ENCODE data around the gene BCL2L11.

Gene BCL2L11

DNA sequence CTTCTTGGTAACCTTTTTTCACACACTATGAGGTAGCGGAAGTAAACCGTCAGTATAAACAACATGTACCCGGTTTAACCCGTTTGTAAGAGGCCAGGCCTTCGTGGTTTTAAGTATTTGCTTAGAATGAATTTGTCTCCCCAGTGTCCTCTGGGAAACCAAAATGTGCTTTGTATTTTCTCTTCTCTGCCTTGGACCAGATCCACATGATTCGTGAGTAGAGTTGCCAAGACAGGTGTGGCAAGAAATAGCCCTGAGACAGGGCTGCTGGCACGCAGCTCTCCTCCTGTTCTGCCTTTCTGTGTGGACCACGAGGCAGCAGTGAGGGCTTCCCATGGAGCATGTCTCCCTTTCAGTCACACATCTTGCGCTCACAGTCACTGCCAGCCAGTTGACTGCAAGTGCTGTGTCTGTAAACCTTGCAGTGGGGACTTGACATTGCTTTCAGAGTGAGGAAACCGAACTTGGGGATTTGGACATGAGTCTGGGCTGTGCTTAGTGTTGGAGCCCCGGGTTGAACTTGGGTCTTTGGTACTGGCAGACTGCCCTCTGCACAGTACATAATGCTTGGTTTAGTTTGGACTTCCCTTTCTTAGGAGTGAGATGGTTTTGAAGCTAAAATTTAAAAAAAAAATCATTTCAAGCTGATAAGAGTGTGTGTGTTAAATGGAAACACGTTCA, 19.1 kb downstream of the BCL2L11 start:
- in situ Hi-C loops (cut with MboI; ENCODE audit: low sequenced_read_pairs) = no loop called here

DNA sequence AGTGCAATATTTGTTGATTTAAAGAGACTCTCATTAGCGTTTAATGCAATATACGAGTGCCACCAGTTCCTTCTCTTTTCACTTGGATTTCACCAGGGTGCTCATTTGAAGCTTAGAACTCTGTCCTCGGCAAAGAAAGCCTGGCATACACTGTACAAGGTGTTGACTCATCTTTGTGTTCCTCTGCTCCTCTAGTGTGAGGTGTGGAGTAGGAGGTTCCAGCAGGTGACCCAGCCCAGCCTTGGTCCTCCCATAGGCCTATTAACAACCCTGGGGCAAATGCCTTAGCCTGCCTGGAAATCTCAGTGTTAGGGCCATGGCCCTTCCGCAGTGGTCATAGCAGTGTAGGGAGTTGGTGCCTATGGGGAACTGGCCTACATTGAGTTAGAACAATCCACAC, 20.1 kb downstream of the BCL2L11 start:
- in situ Hi-C loops (cut with MboI; ENCODE audit: low sequenced_read_pairs) = no loop called here

DNA sequence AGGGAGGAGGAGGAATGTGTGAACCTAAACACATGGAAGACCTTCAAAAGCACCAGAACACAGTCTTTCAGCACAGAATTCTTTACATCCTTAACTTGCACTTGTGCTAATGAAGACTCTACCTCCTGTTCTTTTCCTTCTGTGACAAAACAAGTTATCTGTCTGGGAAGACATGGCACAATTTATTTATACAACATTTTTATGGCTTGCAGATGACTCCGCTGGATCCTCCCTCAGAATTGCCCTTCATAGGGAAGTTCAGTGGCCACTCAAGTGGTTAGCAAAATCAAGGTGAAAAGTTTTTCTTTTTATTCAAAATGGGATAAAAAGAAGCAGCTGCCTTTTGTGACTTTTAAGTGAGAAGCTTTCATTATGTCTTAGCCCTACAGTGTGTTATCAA, 21.4 kb downstream of the BCL2L11 start:
- in situ Hi-C loops (cut with MboI; ENCODE audit: low sequenced_read_pairs) = no loop called here

DNA sequence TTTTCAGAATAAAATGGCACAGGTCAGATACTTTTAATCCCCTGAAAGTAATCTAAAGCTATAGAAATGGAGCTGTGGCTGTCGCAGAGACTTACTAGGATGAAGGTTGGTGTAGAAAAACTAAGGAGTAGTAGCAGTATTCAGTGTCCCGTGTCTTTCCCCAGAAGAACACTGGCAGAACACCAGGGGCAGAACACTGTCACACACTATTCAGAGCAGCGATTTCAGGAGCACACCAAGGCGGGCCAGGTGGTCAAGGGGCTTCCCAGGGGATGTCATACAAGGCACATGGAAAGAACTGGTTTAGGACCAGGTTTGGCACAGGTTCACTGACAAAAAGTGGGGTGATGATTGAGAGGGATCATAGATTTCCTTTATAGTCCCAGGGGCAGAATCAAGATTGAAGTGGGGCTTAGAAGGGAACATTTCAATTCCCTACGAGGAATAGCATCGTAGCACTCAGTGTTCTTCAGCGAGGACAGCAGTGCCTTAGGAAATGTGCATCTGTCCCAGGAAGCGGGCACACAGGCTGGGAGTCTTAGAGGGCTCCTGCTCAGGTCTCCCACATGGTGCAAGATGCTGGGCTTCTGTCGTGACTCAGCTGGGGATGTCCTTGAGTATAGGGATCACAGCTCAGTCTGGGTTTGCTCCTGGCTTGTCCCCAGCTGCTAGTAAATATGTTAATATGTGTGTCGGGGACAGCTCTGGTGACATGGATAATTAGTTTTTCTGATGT, 22.6 kb downstream of the BCL2L11 start:
- in situ Hi-C loops (cut with MboI; ENCODE audit: low sequenced_read_pairs) = no loop called here

DNA sequence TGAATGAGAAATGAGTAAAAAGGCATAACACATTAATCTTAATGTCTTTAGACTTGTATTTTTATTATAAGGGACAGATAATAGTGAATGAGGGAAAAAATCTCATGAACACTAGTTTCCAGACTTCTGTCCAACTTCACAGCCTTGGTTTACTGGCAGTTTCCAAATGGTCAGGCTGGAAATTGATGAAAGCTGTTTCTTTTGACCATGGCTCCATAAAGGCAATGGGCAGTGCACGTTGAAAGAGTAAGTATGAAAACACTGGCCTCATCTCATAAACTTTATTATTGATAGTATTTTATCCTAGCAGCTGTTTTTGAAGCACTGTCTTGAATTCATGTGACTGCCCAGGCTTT, 23.1 kb downstream of the BCL2L11 start:
- in situ Hi-C loops (cut with MboI; ENCODE audit: low sequenced_read_pairs) = no loop called here

DNA sequence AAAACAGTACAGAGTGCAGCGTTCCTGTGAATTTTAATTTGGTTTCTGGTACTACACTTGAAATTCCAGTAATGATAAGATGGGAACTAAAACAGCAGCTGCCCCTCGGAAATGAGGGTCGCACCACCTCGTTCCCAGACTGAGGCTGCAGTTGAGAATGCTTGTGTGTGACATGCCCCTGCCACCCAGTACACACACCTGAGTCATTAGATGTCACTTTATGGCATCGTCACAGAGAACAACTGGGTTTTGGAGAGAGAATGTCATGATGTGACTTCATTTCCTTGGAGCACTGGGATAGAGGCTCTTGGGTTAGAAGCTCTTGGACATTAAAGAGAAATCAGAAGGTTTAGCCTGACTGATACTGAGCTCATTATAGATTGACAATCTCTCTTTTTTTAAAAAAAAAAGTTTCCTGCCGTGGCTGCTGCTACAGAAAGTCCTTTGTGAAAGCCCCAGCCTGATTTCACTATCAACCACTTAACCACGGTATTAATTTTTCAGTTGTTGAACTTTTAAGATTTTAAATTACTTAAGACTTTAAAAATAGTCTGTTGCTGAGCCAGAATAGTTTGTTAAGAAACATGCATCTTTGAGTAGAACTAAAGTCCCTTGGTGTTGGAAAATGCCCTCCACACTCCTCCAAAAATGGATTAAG, 24.5 kb downstream of the BCL2L11 start:
- in situ Hi-C loops (cut with MboI; ENCODE audit: low sequenced_read_pairs) = no loop called here

GRCh38 chr2:111145951-111146350, 25.2 kb downstream of the BCL2L11 start:
- in situ Hi-C loops (cut with MboI; ENCODE audit: low sequenced_read_pairs) = no loop called here

DNA sequence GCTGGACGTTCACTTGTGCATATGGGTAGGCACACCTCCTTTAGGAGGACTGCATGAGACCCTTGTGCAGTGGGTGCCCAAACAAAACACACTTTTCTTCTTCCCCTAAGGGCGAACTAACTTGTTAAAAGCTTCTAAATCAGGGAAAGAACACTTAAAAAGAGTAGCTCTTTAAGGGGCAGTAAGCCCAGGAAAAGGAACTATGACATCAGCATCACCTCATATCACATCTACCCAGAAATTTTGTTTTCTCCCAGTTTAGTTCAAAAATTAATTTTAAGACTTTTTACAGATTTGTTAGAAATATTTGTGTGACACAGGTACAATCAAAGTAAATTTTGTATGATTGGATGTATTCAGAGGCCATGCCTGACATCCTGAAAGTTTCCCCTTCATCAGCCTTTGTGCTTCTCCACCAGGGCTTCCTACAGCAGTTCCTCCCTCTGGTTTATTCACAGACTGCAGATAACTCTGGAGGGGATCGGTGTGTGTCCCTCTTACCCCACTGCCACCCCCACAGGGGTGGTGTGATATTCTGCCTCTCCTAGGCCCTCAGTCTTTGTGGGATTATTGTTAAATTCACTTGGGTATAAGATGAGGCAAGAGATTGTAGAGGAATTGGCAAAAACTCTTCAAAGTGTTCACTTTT, 27.6 kb downstream of the BCL2L11 start:
- in situ Hi-C loops (cut with MboI; ENCODE audit: low sequenced_read_pairs) = no loop called here

DNA sequence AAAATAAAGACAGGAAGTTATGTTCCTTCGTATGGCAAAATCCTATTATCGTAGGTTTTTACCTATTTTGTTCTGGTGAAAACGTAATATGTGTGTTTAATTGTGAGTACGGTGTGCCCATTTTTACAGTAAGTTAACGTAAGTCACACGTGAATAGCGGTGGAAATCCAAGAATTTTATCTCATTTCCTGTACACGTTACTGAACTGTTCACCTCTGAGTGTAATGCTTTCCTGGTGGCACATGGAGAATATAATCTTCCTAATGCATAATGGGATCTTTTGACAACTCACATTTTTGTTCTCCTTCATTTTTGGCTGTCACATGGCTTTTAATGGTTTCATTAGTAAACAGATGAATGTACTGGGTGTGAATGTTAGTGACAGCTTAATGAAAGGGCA, 28.2 kb downstream of the BCL2L11 start:
- in situ Hi-C loops (cut with MboI; ENCODE audit: low sequenced_read_pairs) = no loop called here

DNA sequence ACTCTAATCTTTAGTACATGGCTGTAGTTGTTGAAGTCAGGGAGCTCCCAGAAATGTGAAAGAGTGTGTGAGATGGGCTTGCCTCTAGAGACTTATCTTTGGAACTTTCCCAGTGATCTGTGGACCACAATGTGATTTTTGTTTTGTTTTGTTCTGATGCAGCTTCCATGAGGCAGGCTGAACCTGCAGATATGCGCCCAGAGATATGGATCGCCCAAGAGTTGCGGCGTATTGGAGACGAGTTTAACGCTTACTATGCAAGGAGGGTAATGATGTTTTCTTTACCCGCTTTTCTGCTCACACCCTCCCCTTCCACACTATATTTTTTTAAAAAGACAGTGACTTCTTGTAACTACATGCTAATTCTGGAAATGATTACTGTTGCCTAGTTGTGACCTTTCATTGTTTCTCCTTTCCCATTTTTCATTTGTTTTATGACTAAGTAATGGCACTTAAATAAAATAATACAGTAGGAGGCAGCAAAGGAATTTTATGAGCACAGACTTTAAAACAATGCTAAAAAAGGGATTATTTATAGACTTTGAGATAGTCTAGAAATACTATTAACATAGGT, 29.3 kb downstream of the BCL2L11 start:
- in situ Hi-C loops (cut with MboI; ENCODE audit: low sequenced_read_pairs) = no loop called here

GRCh38 chr2:111154758-111155157, 34.0 kb downstream of the BCL2L11 start:
- in situ Hi-C loops (cut with MboI; ENCODE audit: low sequenced_read_pairs) = no loop called here

GRCh38 chr2:111155610-111156009, 34.9 kb downstream of the BCL2L11 start:
- in situ Hi-C loops (cut with MboI; ENCODE audit: low sequenced_read_pairs) = no loop called here

DNA sequence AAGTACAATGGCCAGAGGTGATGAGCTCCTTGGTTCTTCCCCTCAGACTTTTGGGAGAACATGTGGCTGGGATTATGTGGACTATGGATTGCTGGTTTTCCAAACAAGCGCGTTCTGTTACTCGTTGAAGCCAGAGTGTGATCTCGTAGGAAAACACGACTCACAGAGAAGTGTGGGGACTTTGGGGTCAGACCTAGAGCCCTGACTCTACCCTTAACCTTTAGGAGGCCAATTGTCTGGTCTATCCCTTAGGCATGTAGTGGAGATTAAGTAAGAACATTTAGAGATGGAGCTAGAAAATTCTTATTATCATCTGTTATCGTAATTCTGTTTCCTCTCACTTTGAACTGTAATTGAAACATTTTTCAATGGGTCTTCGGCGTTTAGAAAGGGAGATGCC, 35.8 kb downstream of the BCL2L11 start:
- in situ Hi-C loops (cut with MboI; ENCODE audit: low sequenced_read_pairs) = no loop called here

- in situ Hi-C loops (cut with MboI; ENCODE audit: low sequenced_read_pairs) = no loop called here
Measured at GRCh38 chr2:111157071-111157661, 36.5 kb downstream of the BCL2L11 start.

DNA sequence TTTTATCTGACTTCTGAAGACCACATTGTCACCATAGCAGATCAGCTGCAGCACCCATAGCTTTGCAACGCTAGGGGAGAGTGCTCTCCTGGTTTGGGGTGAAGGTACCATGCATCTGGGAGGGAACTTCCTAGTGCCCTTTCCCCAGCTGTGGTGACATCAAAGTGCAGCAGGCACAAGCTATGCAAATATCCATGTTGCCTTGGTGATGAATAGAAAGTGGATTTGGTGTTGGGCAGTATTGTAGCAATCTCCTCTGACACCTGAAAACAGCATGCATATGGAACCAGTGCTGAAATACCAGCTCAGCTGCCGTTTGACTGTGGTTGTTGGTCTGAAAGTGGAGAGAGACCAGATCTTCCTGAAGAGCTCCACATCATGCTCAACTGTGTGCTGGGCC, 37.1 kb downstream of the BCL2L11 start:
- in situ Hi-C loops (cut with MboI; ENCODE audit: low sequenced_read_pairs) = no loop called here

DNA sequence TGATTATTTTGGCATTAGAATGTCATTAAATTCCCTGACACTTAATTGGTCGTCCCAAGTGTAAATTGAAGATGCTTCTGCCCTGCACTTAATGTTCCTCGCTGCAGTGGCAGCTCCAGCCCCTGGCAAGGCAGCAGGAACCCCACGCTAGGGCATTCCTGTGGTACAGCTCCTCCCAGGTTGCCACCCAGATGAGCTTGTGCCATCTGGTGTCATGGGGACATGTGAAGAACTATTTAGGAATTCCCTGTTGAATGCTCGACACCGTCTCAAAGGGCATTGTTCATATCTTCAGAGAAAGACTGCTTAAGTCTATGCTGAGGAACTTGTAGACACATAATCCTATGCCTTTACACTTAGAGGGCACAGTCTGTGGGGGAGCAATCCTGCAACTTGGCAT, 38.9 kb downstream of the BCL2L11 start:
- in situ Hi-C loops (cut with MboI; ENCODE audit: low sequenced_read_pairs) = no loop called here

DNA sequence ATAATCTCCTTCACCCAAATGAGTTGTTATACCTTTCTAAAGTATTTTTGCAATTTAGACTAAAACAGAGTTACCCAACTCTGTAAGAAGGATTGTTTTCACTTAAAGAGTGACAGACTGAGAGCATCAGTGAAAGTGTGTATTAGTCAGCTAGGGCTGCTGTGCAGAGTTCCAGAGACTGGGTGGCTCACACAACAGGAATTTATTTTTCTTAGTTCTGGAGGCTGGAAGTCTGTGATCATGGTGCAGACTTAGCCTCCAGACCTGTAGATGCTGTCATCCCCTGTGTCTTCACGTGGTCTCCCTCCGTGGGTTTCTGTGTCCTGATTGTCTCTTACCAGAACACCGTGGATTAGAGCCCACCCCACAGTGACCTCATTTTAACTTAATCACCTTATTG, 40.0 kb downstream of the BCL2L11 start:
- in situ Hi-C loops (cut with MboI; ENCODE audit: low sequenced_read_pairs) = no loop called here

DNA sequence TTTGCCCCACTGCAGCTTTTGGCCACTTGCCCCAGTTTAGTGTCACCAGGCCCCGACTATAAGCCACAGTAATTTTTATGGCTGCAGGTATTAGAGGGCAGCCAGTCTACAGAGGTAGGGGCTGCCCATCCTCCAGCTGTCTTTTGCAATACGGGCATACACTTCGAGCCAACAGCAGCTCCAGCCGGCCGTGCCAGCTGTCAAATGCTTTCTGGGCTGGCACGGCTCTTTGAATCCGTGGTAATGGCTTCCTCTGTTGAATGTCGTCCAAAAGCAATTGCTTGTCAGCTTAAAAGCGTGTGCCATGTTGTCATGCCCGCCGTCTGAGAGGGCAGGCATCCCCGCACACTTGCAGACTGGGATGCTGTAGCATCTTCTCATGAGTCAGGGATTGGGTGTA, 41.3 kb downstream of the BCL2L11 start:
- in situ Hi-C loops (cut with MboI; ENCODE audit: low sequenced_read_pairs) = no loop called here

GRCh38 chr2:111162718-111163331, 42.1 kb downstream of the BCL2L11 start:
- in situ Hi-C loops (cut with MboI; ENCODE audit: low sequenced_read_pairs) = no loop called here

DNA sequence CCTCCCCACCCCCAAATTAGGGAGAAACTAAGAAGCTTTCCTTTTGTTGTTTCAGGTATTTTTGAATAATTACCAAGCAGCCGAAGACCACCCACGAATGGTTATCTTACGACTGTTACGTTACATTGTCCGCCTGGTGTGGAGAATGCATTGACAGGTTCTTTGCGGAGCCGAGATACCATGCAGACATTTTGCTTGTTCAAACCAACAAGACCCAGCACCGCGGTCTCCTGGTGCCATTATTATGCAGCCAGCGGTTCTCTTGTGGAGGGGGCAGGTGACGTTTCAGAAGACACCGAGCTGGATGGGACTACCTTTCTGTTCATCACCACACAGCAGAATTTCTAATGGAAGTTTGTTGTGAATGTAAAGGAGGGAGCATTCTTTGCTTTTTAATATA, 43.4 kb downstream of the BCL2L11 start:
- in situ Hi-C loops (cut with MboI; ENCODE audit: low sequenced_read_pairs) = no loop called here

DNA sequence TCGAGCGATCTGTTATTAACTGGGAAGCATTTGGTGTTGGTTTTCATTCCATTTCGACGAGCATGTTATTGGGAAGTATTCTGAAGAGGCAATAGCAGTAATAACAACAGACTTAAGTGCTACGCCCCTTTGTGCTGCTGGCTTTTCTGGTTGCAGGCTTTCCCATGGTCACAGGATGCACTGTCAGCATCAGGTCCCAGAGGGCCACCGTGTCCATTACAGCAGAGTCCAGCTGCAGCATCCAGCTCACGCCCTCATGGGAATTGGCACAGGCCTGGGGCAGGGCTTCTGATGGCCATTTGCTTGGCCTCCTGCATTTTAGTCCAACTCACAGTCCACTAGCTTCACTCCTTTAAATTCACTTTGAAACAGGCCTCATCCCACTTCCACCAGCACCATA, 44.4 kb downstream of the BCL2L11 start:
- in situ Hi-C loops (cut with MboI; ENCODE audit: low sequenced_read_pairs) = no loop called here
